IMR-90 (cell line): ENCODE measurements around the gene TPPP. TPM values are rescaled to one million over a fixed set of nuclear protein-coding genes. Genes with fewer than 3 reads are reported as not detected.

ENCODE experiments used
- ATAC-seq: fragments of 200-7000 bp; cut with Tn5 transposase; 2 replicates; pipeline ENCODE4 v1.9.1; 2020; ENCODE audit warnings: low read depth, mild to moderate bottlenecking, moderate library complexity
- BruUV-seq: library from RNA; stranded (reverse); fragments of 400-500 nt; replicated peaks from 2 replicates; lab custom pipeline; 2021; lab: Mats Ljungman, UMichigan
- CTCF ChIA-PET: fragments of 300-600 bp; formaldehyde crosslinking; extraction: SDS; loops from one replicate; lab custom pipeline; 2021; ENCODE audit warnings: antibody characterized with exemption; lab: Yijun Ruan, JAX
- POLR2A ChIA-PET: fragments of 300-600 bp; sonication (Branson Sonifier 250); formaldehyde crosslinking; loops from one replicate; lab custom pipeline; 2022; ENCODE audit warnings: antibody characterized with exemption; ENCODE audit not compliant: unreplicated experiment; lab: Charles Lee
- DNase-seq: peaks from one replicate; pipeline ENCODE4 v3.0.0; 2013
- H2AFZ ChIP-seq: replicated peaks from 2 replicates; pipeline ENCODE3; 2013; ENCODE audit warnings: low read length, mild to moderate bottlenecking; ENCODE audit not compliant: poor library complexity
- H2AK5ac ChIP-seq: 2 replicates; pipeline ENCODE4 v1.6.1; 2013; ENCODE audit warnings: low read depth, low read length, inconsistent platforms
- H2AK9ac ChIP-seq: replicated peaks from 2 replicates; pipeline ENCODE3; 2013; ENCODE audit warnings: mild to moderate bottlenecking, low read depth, low read length, moderate library complexity; ENCODE audit not compliant: poor library complexity
- H2BK120ac ChIP-seq: 2 replicates; pipeline ENCODE4 v1.6.1; 2013; ENCODE audit warnings: low read depth, low read length, inconsistent platforms
- H2BK15ac ChIP-seq: 3 replicates; pipeline ENCODE4 v1.6.1; 2013; ENCODE audit warnings: low read depth, low read length, inconsistent platforms
- H2BK20ac ChIP-seq: 2 replicates; pipeline ENCODE4 v1.6.1; 2013; ENCODE audit warnings: low read depth, mild to moderate bottlenecking, inconsistent platforms, low read length, moderate library complexity
- H2BK5ac ChIP-seq: 2 replicates; pipeline ENCODE4 v1.6.1; 2013; ENCODE audit warnings: mild to moderate bottlenecking, low read depth, low read length, inconsistent platforms; ENCODE audit not compliant: poor library complexity, severe bottlenecking
- H3K14ac ChIP-seq: replicated peaks from 2 replicates; pipeline ENCODE4 v1.6.1; 2013; ENCODE audit warnings: low read depth, low read length, inconsistent platforms
- H3K18ac ChIP-seq: 2 replicates; pipeline ENCODE4 v1.6.1; 2013; ENCODE audit warnings: low read depth, low read length, control low read depth
- H3K23ac ChIP-seq: 2 replicates; pipeline ENCODE4 v1.6.1; 2013; ENCODE audit warnings: low read depth, low read length, inconsistent platforms
- H3K27ac ChIP-seq: 2 replicates; pipeline ENCODE4 v1.5.1; 2013; ENCODE audit warnings: mild to moderate bottlenecking, control low read depth, low read length; ENCODE audit not compliant: insufficient read depth
- H3K27me3 ChIP-seq: 2 replicates; pipeline ENCODE4 v1.6.1; 2013; ENCODE audit warnings: low read length; ENCODE audit not compliant: control insufficient read depth, insufficient read depth
- H3K36me3 ChIP-seq: 2 replicates; pipeline ENCODE4 v1.6.1; 2013; ENCODE audit warnings: low read length, mixed read lengths; ENCODE audit not compliant: control insufficient read depth, insufficient read depth
- H3K4ac ChIP-seq: 2 replicates; pipeline ENCODE4 v1.6.1; 2013; ENCODE audit warnings: low read depth, low read length, inconsistent platforms
- H3K4me1 ChIP-seq: 2 replicates; pipeline ENCODE4 v1.6.1; 2013; ENCODE audit warnings: low read length, mixed read lengths; ENCODE audit not compliant: control insufficient read depth, insufficient read depth
- H3K4me2 ChIP-seq: 2 replicates; pipeline ENCODE4 v1.6.1; 2013; ENCODE audit warnings: low read depth, mild to moderate bottlenecking, control low read depth, low read length, moderate library complexity
- H3K4me3 ChIP-seq: 2 replicates; pipeline ENCODE4 v1.5.1; 2013; ENCODE audit warnings: low read depth, mild to moderate bottlenecking, control low read depth, low read length, moderate library complexity; ENCODE audit not compliant: insufficient read depth
- H3K56ac ChIP-seq: 2 replicates; pipeline ENCODE4 v1.6.1; 2013; ENCODE audit warnings: low read length, inconsistent platforms; ENCODE audit not compliant: insufficient read depth; ENCODE audit errors: extremely low read depth
- H3K79me1 ChIP-seq, 2 experiments: 2 replicates each; pipeline ENCODE4 v1.6.1; 2013; ENCODE audit warnings: low read length in 2 of 2, inconsistent platforms in 1 of 2, low read depth in 1 of 2
- H3K9ac ChIP-seq: 2 replicates; pipeline ENCODE4 v1.6.1; 2013; ENCODE audit warnings: low read depth, low read length, control low read depth
- H3K9me1 ChIP-seq: 2 replicates; pipeline ENCODE4 v1.6.1; 2013; ENCODE audit warnings: low read length, inconsistent platforms; ENCODE audit not compliant: insufficient read depth
- H3K9me3 ChIP-seq: 2 replicates; pipeline ENCODE4 v1.6.1; 2013; ENCODE audit warnings: low read length; ENCODE audit not compliant: control insufficient read depth, insufficient read depth
- H4K20me1 ChIP-seq: 2 replicates; pipeline ENCODE4 v1.6.1; 2013; ENCODE audit warnings: low read length, inconsistent platforms; ENCODE audit not compliant: insufficient read depth
- H4K5ac ChIP-seq: 2 replicates; pipeline ENCODE4 v1.6.1; 2013; ENCODE audit warnings: mild to moderate bottlenecking, low read depth, low read length, control low read depth
- H4K8ac ChIP-seq, 2 experiments: 2 replicates each; pipeline ENCODE4 v1.6.1; 2013; ENCODE audit warnings: low read depth in 2 of 2, low read length in 2 of 2, control low read depth in 1 of 2, inconsistent platforms in 1 of 2
- H4K91ac ChIP-seq: 2 replicates; pipeline ENCODE4 v1.6.1; 2013; ENCODE audit warnings: low read depth, low read length, inconsistent platforms; ENCODE audit not compliant: insufficient read depth
- BHLHE40 ChIP-seq: fragments of 150-350 bp; IDR thresholded peaks from 2 replicates; pipeline ENCODE4 v1.6.1; 2016; ENCODE audit warnings: mild to moderate bottlenecking, low read depth, low read length
- CEBPB ChIP-seq: IDR thresholded peaks from 2 replicates; pipeline ENCODE4 v1.6.1; 2012; ENCODE audit warnings: low read depth, low read length, improper control_type of control experiment
- CHD1 ChIP-seq: IDR thresholded peaks from 2 replicates; pipeline ENCODE4 v1.6.1; 2012; ENCODE audit warnings: low read depth, low read length, improper control_type of control experiment
- CTCF ChIP-seq: conservative IDR thresholded peaks from 2 replicates; pipeline ENCODE4 v1.5.1; 2012; ENCODE audit warnings: mild to moderate bottlenecking, low read depth, low read length, improper control_type of control experiment
- ELK1 ChIP-seq: fragments of 150-350 bp; IDR thresholded peaks from 2 replicates; pipeline ENCODE4 v1.6.1; 2016; ENCODE audit warnings: low read depth, mild to moderate bottlenecking, low read length, moderate library complexity, borderline replicate concordance
- FOS ChIP-seq: fragments of 150-350 bp; IDR thresholded peaks from 2 replicates; pipeline ENCODE4 v1.6.1; 2016; ENCODE audit warnings: low read depth, low read length
- MAFK ChIP-seq: IDR thresholded peaks from 2 replicates; pipeline ENCODE4 v1.6.1; 2012; ENCODE audit warnings: low read depth, low read length, improper control_type of control experiment
- MAZ ChIP-seq: IDR thresholded peaks from 2 replicates; pipeline ENCODE4 v1.6.1; 2012; ENCODE audit warnings: low read depth, mild to moderate bottlenecking, low read length, improper control_type of control experiment, moderate library complexity, borderline replicate concordance
- MXI1 ChIP-seq: IDR thresholded peaks from 2 replicates; pipeline ENCODE4 v1.6.1; 2012; ENCODE audit warnings: low read depth, mild to moderate bottlenecking, low read length, moderate library complexity, borderline replicate concordance
- NFE2L2 ChIP-seq: fragments of 150-350 bp; IDR thresholded peaks from 2 replicates; pipeline ENCODE4 v1.6.1; 2016; ENCODE audit warnings: low read depth, mild to moderate bottlenecking, low read length
- POLR2A ChIP-seq: IDR thresholded peaks from 2 replicates; pipeline ENCODE4 v1.6.1; 2012; ENCODE audit warnings: mild to moderate bottlenecking, low read depth, low read length
- RAD21 ChIP-seq: IDR thresholded peaks from 2 replicates; pipeline ENCODE4 v1.6.1; 2012; ENCODE audit warnings: low read length, improper control_type of control experiment
- RCOR1 ChIP-seq: IDR thresholded peaks from 2 replicates; pipeline ENCODE4 v1.6.1; 2012; ENCODE audit warnings: mild to moderate bottlenecking, low read length, improper control_type of control experiment; ENCODE audit not compliant: insufficient replicate concordance
- RFX5 ChIP-seq: IDR thresholded peaks from 2 replicates; pipeline ENCODE4 v1.8.0; 2012; ENCODE audit warnings: low read depth, mild to moderate bottlenecking, low read length, moderate library complexity
- SMC3 ChIP-seq: fragments of 150-350 bp; IDR thresholded peaks from 2 replicates; pipeline ENCODE4 v1.6.1; 2016; ENCODE audit warnings: low read depth, mild to moderate bottlenecking, antibody characterized with exemption, low read length, moderate library complexity
- USF2 ChIP-seq: fragments of 150-350 bp; IDR thresholded peaks from 2 replicates; pipeline ENCODE4 v1.6.1; 2017; ENCODE audit warnings: mild to moderate bottlenecking, antibody characterized with exemption, low read length, low read depth
- WGBS, 2 experiments: methylation state at CpG; one replicate each; pipeline versions ENCODE4 v1.1.5 to v1.1.7; 2013; ENCODE audit warnings: missing lambda C conversion rate in 2 of 2; ENCODE audit not compliant: insufficient read length in 1 of 2; ENCODE audit errors: extremely low coverage in 2 of 2; 5-methylcytosine and 5-hydroxymethylcytosine counted together
- dilution Hi-C: fragments of 300-500 bp; cut with HindIII; formaldehyde crosslinking; loops from one replicate; pipeline ENCODE4 v1.14.3; 2018; ENCODE audit warnings: low sequenced_read_pairs; ENCODE audit not compliant: unreplicated experiment
- in situ Hi-C: fragments of 300-500 bp; cut with MboI; formaldehyde crosslinking; loops from 3 replicates; pipeline ENCODE4 v1.14.3; 2019; ENCODE audit warnings: low sequenced_read_pairs, inconsistent platforms, mixed read lengths
- intact Hi-C: fragments of 100-400 bp; cut with micrococcal nuclease; formaldehyde crosslinking; loops from 2 replicates; pipeline ENCODE4 v1.10.0; 2022
- polyA plus RNA-seq, 3 experiments: library from polyadenylated mRNA; depleted of rRNA; stranded (reverse); fragments of >200 nt; gene quantifications; 2 replicates each; pipeline ENCODE4 v1.2.3, GENCODE V29; 2012; ENCODE audit warnings: low replicate concordance in 1 of 3
- total RNA-seq: library from RNA; depleted of rRNA; stranded (reverse); fragments of >200 nt; gene quantifications from 2 replicates; pipeline ENCODE4 v1.2.3, GENCODE V29; 2012

TPPP gene
- total and polyA plus RNA-seq, 2 of the 4 experiments (the other 2 are of a cell fraction) = under 0.01 to 0.07 TPM

GRCh38 chr5:621341-621761 lies 71.8 kb downstream of the TPPP start:
- CTCF ChIA-PET = no interaction called here
- H3K9me3 ChIP-seq = no peaks in the 10 kb centered on the region
- H4K5ac ChIP-seq = no peak overlapping the region
- ATAC-seq = no peak
- no peak overlapping the region for H3K4me2 ChIP-seq
- no peak overlapping the region for H3K56ac ChIP-seq
- H2AK9ac ChIP-seq = no peak overlapping the region
- H2AFZ ChIP-seq = no peak overlapping the region
- intact Hi-C loops (no loop called here), in situ Hi-C loops (no loop called here), dilution Hi-C loops (no loop called here)
- H4K20me1 ChIP-seq = no peaks in the 10 kb centered on the region
- no peak for TF ChIP-seq MAZ
- no peak for TF ChIP-seq FOS
- TF ChIP-seq ELK1 = no peak
- TF ChIP-seq CEBPB = no peak
- no peak for TF ChIP-seq USF2
- TF ChIP-seq CTCF = no peak
- no peak for TF ChIP-seq MAFK
- no peak for TF ChIP-seq RAD21
- TF ChIP-seq NFE2L2 = no peak
- TF ChIP-seq RCOR1 = no peak
- no peak for TF ChIP-seq RFX5
- TF ChIP-seq POLR2A = no peak
- no peak for TF ChIP-seq MXI1
- no peak for TF ChIP-seq CHD1
- TF ChIP-seq BHLHE40 = no peak
- TF ChIP-seq SMC3 = no peak
- no peak overlapping the region for H4K91ac ChIP-seq
- peaks cover 8% of the 10 kb centered on the region for H3K36me3 ChIP-seq
- POLR2A ChIA-PET = no interaction called here
- H2BK5ac ChIP-seq = no peak overlapping the region
- no peak overlapping the region for H3K14ac ChIP-seq
- H3K4me3 ChIP-seq = no peak overlapping the region
- H3K27ac ChIP-seq = no peak overlapping the region
- H4K8ac ChIP-seq = no peak overlapping the region
- H2BK15ac ChIP-seq = no peak overlapping the region
- no TSS peak for BruUV-seq
- no peaks in the 10 kb centered on the region for H3K9me1 ChIP-seq
- H3K4ac ChIP-seq = no peak overlapping the region
- no peaks in the 10 kb centered on the region for H3K4me1 ChIP-seq
- H3K27me3 ChIP-seq = no peaks in the 10 kb centered on the region
- H3K18ac ChIP-seq = no peak overlapping the region
- H3K79me1 ChIP-seq = peaks cover 12 to 13% of the 10 kb centered on the region in 2 experiments
- DNase-seq = no peak
- H3K23ac ChIP-seq = no peak overlapping the region
- H3K9ac ChIP-seq = no peak overlapping the region
- no peak overlapping the region for H2AK5ac ChIP-seq
- WGBS, 2 experiments = 97% methylated on average over 10 of the region's 16 CpGs; no CpG with 5 or more reads in 1 of the 2 experiments
- no peak overlapping the region for H2BK20ac ChIP-seq
- no peak overlapping the region for H2BK120ac ChIP-seq
